Astrocyte of the spinal cord (primary cell): Measurements from ENCODE around the gene HOXA11.

Experiments
- DNase-seq: peaks from one replicate; pipeline ENCODE4 v3.0.0; 2011; ENCODE audit warnings: low read depth, low spot score
- H3K4me3 ChIP-seq: 2 replicates; pipeline ENCODE4 v1.5.1; 2011; ENCODE audit warnings: low read depth, mild to moderate bottlenecking, low read length, moderate library complexity
- in situ Hi-C: cut with HindIII; loops from 2 replicates; pipeline ENCODE4 v1.10.0; 2017; ENCODE audit warnings: low sequenced_read_pairs
- TF ChIP-seq, protein P1 (sequence below): IDR thresholded peaks from 2 replicates; pipeline ENCODE4 v1.5.1; 2012; ENCODE audit warnings: low read depth, mild to moderate bottlenecking, low read length, inconsistent platforms

The HOXA11 gene

DNA sequence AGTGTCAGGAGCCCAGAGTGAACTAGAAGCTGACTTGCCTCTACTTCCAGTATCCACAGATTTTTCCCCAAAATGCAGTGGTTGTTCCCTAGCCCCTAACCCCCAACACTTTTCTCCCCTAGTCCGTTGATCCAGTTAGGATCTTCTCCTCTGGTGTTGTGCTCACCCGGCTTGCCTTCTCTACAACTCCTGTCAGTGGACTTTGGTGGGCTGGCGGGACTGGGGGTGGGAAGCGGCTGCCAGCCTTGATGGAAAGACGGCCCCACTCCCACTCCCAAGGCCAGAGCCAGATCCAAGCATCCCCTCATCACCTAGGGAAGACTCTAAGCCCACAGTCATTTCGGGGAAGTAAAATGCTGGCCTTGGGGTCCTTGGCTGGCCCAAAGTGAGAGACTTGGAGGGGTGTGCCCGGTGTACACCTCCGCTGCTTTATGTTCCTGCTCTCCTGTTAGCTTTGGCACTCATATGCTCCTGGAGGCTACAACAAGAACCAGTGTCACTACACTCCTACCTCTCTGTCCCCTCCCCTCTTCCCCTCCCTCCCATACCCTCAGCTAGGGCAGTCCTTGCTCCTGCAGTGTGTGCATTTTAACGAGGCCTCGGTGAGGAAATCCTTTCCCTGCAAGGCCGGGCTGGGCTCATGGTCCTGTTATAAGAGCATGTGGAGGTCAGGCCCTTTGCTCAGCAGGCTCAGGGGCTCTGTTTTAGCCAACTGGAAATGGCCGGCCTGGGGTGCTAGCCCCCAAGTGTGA is 10.0 kb downstream of the HOXA11 start:
- TF ChIP-seq, protein P1, sequence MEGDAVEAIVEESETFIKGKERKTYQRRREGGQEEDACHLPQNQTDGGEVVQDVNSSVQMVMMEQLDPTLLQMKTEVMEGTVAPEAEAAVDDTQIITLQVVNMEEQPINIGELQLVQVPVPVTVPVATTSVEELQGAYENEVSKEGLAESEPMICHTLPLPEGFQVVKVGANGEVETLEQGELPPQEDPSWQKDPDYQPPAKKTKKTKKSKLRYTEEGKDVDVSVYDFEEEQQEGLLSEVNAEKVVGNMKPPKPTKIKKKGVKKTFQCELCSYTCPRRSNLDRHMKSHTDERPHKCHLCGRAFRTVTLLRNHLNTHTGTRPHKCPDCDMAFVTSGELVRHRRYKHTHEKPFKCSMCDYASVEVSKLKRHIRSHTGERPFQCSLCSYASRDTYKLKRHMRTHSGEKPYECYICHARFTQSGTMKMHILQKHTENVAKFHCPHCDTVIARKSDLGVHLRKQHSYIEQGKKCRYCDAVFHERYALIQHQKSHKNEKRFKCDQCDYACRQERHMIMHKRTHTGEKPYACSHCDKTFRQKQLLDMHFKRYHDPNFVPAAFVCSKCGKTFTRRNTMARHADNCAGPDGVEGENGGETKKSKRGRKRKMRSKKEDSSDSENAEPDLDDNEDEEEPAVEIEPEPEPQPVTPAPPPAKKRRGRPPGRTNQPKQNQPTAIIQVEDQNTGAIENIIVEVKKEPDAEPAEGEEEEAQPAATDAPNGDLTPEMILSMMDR: no peak
- in situ Hi-C loops: loop anchor here (25.0 kb wide), 1 partner anchor 788 kb away; no protein-coding TSS in a partner anchor
- no peak overlapping the region for H3K4me3 ChIP-seq
- no peak for DNase-seq

DNA sequence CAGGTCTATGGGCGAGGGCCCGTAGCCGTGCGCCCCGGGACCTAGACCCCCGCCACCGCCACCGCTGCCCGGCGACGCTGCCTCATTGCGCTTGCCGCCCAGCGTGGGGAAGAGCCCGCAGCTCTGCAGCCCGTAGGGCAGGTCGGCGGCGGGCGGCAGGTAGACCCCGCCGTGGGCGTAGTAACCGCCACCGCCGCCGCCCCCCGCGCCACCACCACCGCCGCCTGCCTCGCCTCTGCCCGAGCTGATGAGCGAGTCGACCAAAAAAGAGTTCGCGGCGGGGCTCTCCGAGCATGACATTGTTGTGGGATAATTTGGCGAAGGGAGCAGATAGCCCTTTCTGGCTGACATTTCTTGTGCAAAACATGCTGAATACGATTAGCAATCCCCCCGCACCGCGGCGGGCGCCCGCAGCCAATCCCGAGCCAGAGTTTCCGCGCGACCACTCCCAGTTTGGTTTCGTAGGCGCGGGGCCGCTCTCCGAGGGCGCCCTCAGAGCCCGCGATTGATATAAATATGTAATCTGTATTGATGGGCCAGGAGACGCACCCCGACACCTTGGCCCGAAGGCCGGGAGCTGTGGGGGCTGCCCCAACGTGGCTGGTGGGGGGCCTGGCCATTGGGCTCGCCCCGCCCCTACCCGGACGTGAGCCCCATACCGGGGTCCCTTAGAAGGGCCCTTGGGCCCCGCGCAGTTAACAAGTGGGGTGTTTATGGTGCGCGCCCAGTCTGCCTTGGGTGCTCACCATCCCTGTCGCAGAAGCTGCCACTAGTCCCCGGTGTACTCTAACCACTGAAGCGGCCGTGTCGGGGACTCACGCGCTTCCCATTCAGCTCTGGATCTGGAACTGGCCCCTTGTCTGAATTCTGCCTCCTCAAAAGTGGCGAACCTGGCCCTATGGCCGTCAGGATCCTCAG is 10.8 kb downstream of the HOXA11 start, which contains the start of gene HOXA10:
Gene HOXA10 (minus strand): TSS at position 365 of the 918 bp plus-strand sequence. CDS start 14 bp downstream, at position 351.
- TF ChIP-seq, protein P1: no peak
- DNase-seq: no peak
- peak within 1 kb of the TSS; percentile 23 for H3K4me3 ChIP-seq
- in situ Hi-C loops: loop anchor here (25.0 kb wide), 1 partner anchor 787 kb away; no protein-coding TSS in a partner anchor

DNA sequence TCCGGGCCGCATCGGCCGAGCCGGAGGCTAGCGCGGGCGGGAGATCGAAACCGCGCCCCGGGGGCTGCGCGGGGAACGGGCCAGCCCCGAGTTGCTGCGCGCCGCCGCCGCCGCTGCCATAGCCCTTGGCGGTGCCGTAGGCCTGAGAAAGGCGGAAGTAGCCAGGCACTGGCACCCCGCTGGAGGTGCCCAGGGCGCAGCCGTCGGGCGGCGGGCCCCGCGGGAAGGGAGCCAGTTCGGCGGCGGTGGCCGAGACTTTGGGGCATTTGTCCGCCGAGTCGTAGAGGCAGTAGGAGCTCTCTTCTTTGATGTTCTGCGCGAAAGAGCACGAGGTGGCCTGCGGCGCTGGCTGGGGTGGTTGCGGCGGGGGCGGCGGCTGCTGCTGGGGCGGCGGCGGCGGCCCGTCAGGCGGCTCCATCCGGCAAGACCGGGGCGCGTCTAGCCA is 11.5 kb downstream of the HOXA11 start:
- DNase-seq: no peak
- H3K4me3 ChIP-seq: peak overlapping the region; percentile 15
- TF ChIP-seq, protein P1: no peak
- in situ Hi-C loops: loop anchor here (25.0 kb wide), 1 partner anchor 786 kb away; no protein-coding TSS in a partner anchor

DNA sequence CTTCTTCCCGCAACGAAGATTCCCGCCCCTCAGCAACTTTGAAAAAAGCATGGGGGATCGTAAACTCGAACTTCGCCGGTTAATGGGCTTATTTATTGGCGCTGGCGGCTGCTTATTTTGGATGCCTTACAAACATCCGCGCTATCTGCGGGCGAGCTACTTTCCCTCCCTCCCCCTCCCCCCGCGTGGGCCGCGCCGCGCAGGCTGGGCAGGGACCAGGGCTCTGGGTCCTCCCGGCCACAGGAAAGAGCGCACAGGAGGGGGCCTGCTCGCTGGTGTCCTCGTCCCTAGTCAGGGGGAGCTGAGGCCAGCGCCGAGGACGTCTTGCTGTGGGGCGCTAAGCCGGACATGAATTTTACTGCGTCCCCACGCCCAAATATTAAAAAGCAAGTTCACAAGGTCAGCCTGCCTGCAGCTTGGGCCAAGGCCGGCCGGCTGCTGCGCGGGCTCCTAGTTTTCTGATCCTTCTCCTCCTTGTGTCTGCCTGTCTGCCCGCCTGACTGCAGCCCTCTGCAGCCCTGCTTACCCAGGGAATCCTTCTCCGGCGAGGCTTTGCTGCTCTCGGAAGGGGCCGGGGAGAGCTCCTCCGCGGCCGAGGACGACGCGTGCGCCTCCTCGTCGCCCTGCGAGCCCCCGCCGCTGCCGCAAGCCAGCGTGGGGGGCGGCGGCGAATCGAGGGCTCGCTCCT is 12.1 kb downstream of the HOXA11 start:
- DNase-seq: peak; percentile 28
- TF ChIP-seq, protein P1: no peak
- H3K4me3 ChIP-seq: peak overlapping the region; percentile 23
- in situ Hi-C loops: loop anchor here (25.0 kb wide), 1 partner anchor 786 kb away; no protein-coding TSS in a partner anchor

DNA sequence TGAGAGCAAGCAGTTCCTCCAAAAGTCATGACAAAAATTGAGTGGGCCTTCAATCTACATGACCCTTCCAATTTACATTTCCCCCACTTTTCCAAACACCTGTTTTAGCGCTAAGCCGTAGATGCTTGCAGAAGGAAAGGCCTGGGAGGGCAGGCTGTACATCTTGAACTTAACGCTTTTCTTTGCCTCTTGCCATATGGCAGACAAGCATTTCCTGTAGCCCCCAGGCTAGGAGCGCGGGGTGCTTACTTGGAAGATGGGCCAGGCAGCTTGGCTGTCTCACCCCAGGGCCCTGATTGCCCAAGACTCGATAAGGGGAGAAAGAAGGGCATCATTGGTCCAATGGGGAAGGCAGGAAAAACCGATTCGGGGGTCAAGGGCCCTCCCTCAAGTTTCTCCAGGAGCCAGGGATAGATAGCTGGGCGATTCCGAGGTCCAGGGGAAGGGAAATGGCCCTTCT is 12.7 kb downstream of the HOXA11 start:
- peak overlapping the region; percentile 23 for H3K4me3 ChIP-seq
- in situ Hi-C loops: loop anchor here (25.0 kb wide), 1 partner anchor 785 kb away; no protein-coding TSS in a partner anchor
- TF ChIP-seq, protein P1: no peak
- no peak for DNase-seq
